MCF 10A (cell line): ENCODE results near the gene DNAH6. TPM values are rescaled to one million over a fixed set of nuclear protein-coding genes. Genes with fewer than 3 reads are reported as not detected.

Experiments
- BruUV-seq: library from RNA; stranded (reverse); fragments of 400-500 nt; replicated peaks from 2 replicates; lab custom pipeline; 2021; lab: Mats Ljungman, UMichigan
- CTCF ChIA-PET: fragments of 300-600 bp; sonication (Branson Sonifier 250); formaldehyde crosslinking; extraction: SDS; loops from one replicate; lab custom pipeline; 2021; ENCODE audit warnings: antibody characterized with exemption, inconsistent platforms; lab: Yijun Ruan, JAX
- POLR2A ChIA-PET: fragments of 300-600, 350-650 bp; sonication (Branson Sonifier 250); formaldehyde crosslinking; extraction: SDS; loops from one replicate; lab custom pipeline; 2020; ENCODE audit warnings: antibody characterized with exemption, inconsistent platforms; lab: Yijun Ruan, JAX
- DNase-seq: peaks from one replicate; pipeline ENCODE4 v3.0.0-alpha.2; 2018; ENCODE audit not compliant: unreplicated experiment
- H3K27ac Mint-ChIP-seq: one replicate; pipeline ENCODE4 v1.8.0; 2022; ENCODE audit warnings: mild to moderate bottlenecking, low read depth, mixed read lengths; ENCODE audit not compliant: unreplicated experiment
- H3K27me3 Mint-ChIP-seq: one replicate; pipeline ENCODE4 v1.8.0; 2022; ENCODE audit warnings: mixed read lengths; ENCODE audit not compliant: insufficient read depth, unreplicated experiment
- H3K36me3 Mint-ChIP-seq: one replicate; pipeline ENCODE4 v1.8.0; 2022; ENCODE audit warnings: mild to moderate bottlenecking, moderate library complexity, mixed read lengths; ENCODE audit not compliant: insufficient read depth, unreplicated experiment
- H3K4me1 Mint-ChIP-seq: one replicate; pipeline ENCODE4 v1.8.0; 2022; ENCODE audit warnings: mixed read lengths; ENCODE audit not compliant: insufficient read depth, unreplicated experiment
- H3K4me3 Mint-ChIP-seq: one replicate; pipeline ENCODE4 v1.8.0; 2022; ENCODE audit warnings: mild to moderate bottlenecking, moderate library complexity, mixed read lengths; ENCODE audit not compliant: unreplicated experiment
- H3K9me3 Mint-ChIP-seq: one replicate; pipeline ENCODE4 v1.8.0; 2022; ENCODE audit warnings: mixed read lengths; ENCODE audit not compliant: unreplicated experiment
- intact Hi-C: fragments of 100-400 bp; cut with micrococcal nuclease; formaldehyde crosslinking; loops from 2 replicates; pipeline ENCODE4 v1.14.1; 2022
- total RNA-seq: library from RNA; stranded (reverse); gene quantifications from 2 replicates; pipeline ENCODE4 v1.2.3, GENCODE V29; 2022
- TF ChIP-seq, protein P1 (sequence below): fragments of 200-600 bp; IDR thresholded peaks from one replicate; pipeline ENCODE4 v1.8.0; 2022; ENCODE audit warnings: antibody characterized with exemption, mild to moderate bottlenecking; ENCODE audit not compliant: unreplicated experiment

DNAH6 gene
- total RNA-seq, 1 experiment from 2014 or later, result 0.14 TPM

- Mint-ChIP-seq H3K27ac (no peak overlapping the region), H3K9me3 (no peaks in the 10 kb centered on the region), H3K27me3 (no peaks in the 10 kb centered on the region), H3K36me3 (peaks cover 3% of the 10 kb centered on the region), H3K4me3 (no peak overlapping the region), H3K4me1 (peaks cover 5% of the 10 kb centered on the region)
- BruUV-seq, result no TSS peak
- no peak for DNase-seq
- TF ChIP-seq, protein P1, sequence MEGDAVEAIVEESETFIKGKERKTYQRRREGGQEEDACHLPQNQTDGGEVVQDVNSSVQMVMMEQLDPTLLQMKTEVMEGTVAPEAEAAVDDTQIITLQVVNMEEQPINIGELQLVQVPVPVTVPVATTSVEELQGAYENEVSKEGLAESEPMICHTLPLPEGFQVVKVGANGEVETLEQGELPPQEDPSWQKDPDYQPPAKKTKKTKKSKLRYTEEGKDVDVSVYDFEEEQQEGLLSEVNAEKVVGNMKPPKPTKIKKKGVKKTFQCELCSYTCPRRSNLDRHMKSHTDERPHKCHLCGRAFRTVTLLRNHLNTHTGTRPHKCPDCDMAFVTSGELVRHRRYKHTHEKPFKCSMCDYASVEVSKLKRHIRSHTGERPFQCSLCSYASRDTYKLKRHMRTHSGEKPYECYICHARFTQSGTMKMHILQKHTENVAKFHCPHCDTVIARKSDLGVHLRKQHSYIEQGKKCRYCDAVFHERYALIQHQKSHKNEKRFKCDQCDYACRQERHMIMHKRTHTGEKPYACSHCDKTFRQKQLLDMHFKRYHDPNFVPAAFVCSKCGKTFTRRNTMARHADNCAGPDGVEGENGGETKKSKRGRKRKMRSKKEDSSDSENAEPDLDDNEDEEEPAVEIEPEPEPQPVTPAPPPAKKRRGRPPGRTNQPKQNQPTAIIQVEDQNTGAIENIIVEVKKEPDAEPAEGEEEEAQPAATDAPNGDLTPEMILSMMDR, result no peak
- ChIA-PET POLR2A (interaction anchor here (0.6 to 1.0 kb wide), 2 partner anchors 68 to 365 kb away, joined by 3 read pairs; no protein-coding TSS in a partner anchor), CTCF (interaction anchor here (0.5 to 1.4 kb wide), 8 partner anchors 8 to 1110 kb away, joined by 3 to 7 read pairs (median 4); no protein-coding TSS in a partner anchor)
- intact Hi-C loops, result no loop called here
These were observed 341.3 kb downstream of the DNAH6 start for GRCh38 chr2:84857566-84857965.

GRCh38 chr2:84858123-84858522 lies 341.8 kb downstream of the DNAH6 start:
- CTCF ChIA-PET, result interaction anchor here (0.5 to 1.4 kb wide), 8 partner anchors 9 to 532 kb away, joined by 3 to 7 read pairs (median 3); no protein-coding TSS in a partner anchor
- no peaks in the 10 kb centered on the region for H3K27me3 Mint-ChIP-seq
- no peaks in the 10 kb centered on the region for H3K36me3 Mint-ChIP-seq
- H3K4me1 Mint-ChIP-seq, result peaks cover 5% of the 10 kb centered on the region
- BruUV-seq, result no TSS peak
- intact Hi-C loops, result no loop called here
- POLR2A ChIA-PET, result interaction anchor here (1.0 kb wide), 1 partner anchor 365 kb away, joined by 3 read pairs; no protein-coding TSS in a partner anchor
- TF ChIP-seq, protein P1, result no peak
- no peak overlapping the region for H3K27ac Mint-ChIP-seq
- H3K9me3 Mint-ChIP-seq, result no peaks in the 10 kb centered on the region
- H3K4me3 Mint-ChIP-seq, result no peak overlapping the region
- DNase-seq, result no peak

GRCh38 chr2:84858937-84859336 lies 342.6 kb downstream of the DNAH6 start:
- Mint-ChIP-seq H3K27me3 (no peaks in the 10 kb centered on the region), H3K4me3 (no peak overlapping the region), H3K4me1 (peaks cover 5% of the 10 kb centered on the region), H3K27ac (no peak overlapping the region), H3K36me3 (no peaks in the 10 kb centered on the region), H3K9me3 (no peaks in the 10 kb centered on the region)
- POLR2A ChIA-PET, result no interaction called here
- intact Hi-C loops, result no loop called here
- TF ChIP-seq, protein P1, result no peak
- BruUV-seq, result no TSS peak
- CTCF ChIA-PET, result interaction anchor here (0.5 to 1.4 kb wide), 6 partner anchors 9 to 812 kb away, joined by 3 to 7 read pairs (median 3); no protein-coding TSS in a partner anchor
- no peak for DNase-seq

DNA sequence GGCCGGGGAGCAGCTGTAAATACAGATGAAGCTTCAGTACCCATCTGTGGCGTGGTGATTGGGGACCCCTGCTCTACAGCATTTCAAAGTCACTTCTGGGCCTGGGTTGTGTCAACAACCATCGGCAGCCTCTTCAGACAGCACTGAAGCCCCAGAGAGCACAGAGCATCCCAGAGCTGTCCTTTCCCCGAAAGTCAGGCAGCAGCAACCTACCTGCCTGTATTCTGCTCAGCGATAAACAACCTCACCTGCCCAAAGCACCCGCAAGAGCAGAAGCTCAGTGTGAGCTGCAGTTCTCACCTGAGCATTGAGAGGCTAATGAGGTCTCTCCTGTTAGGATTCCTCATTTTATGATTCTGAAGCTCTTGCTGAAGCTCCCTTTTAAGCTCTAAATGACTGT lies 345.2 kb downstream of the DNAH6 start:
- ChIA-PET CTCF (interaction anchor here (0.5 to 1.2 kb wide), 4 partner anchors 13 to 364 kb away, joined by 4 to 5 read pairs (median 4); no protein-coding TSS in a partner anchor), POLR2A (interaction anchor here (0.5 kb wide), 1 partner anchor 337 kb away, joined by 5 read pairs; no protein-coding TSS in a partner anchor)
- peaks cover 11% of the 10 kb centered on the region for H3K4me1 Mint-ChIP-seq
- no peak overlapping the region for H3K4me3 Mint-ChIP-seq
- no peaks in the 10 kb centered on the region for H3K9me3 Mint-ChIP-seq
- H3K36me3 Mint-ChIP-seq, result no peaks in the 10 kb centered on the region
- DNase-seq, result no peak
- no peaks in the 10 kb centered on the region for H3K27me3 Mint-ChIP-seq
- BruUV-seq, result no TSS peak
- no peak overlapping the region for H3K27ac Mint-ChIP-seq
- intact Hi-C loops, result no loop called here
- TF ChIP-seq, protein P1, result no peak
